Loucy (cell line): ENCODE data around the gene ACOXL.

Experiments
- CTCF ChIP-seq: fragments of 200-600 bp; sonication (generic); conservative IDR thresholded peaks from 2 replicates; pipeline ENCODE4 v1.5.1; 2014; ENCODE audit warnings: mild to moderate bottlenecking, antibody characterized with exemption, low read length
- EZH2phosphoT487 ChIP-seq: fragments of 200-600 bp; IDR thresholded peaks from 2 replicates; pipeline ENCODE4 v1.6.1; 2018; ENCODE audit warnings: antibody characterized with exemption, mild to moderate bottlenecking, moderate library complexity, borderline replicate concordance

GRCh38 chr2:111133603-111134002 is 401.2 kb downstream of the ACOXL start:
- no peak for TF ChIP-seq CTCF
- no peak for TF ChIP-seq EZH2phosphoT487
